Breast epithelium (tissue), 3 donors: Measurements from ENCODE around the gene HAPLN3.

Experiments used
- CTCF ChIP-seq, 3 donors: fragments of 450-650 bp; IDR thresholded peaks; one replicate each; pipeline ENCODE4 v1.5.1; 2016 to 2017; ENCODE audit warnings: antibody characterized with exemption in 3 of 3, mild to moderate bottlenecking in 3 of 3, moderate library complexity in 3 of 3
- POLR2A ChIP-seq: fragments of 450-650 bp; IDR thresholded peaks from one replicate; pipeline ENCODE4 v1.6.1; 2016; ENCODE audit warnings: antibody characterized with exemption, mild to moderate bottlenecking, moderate library complexity
- POLR2AphosphoS5 ChIP-seq, 3 donors: sonication (generic); formaldehyde crosslinking; IDR thresholded peaks; one replicate each; pipeline ENCODE4 v1.6.1; 2017; ENCODE audit warnings: antibody characterized with exemption in 3 of 3

GRCh38 chr15:88847144-88847543 lies 48.2 kb downstream of the HAPLN3 start:
- TF ChIP-seq POLR2A (no peak), CTCF (IDR thresholded peaks at IDR 0.05) (no peak), POLR2AphosphoS5 (IDR thresholded peaks at IDR 0.05) (no peak)
